Glutamatergic neuron (in vitro differentiated cells): ENCODE data around the gene CHRM3. TPM values are rescaled to one million over a fixed set of nuclear protein-coding genes. Genes with fewer than 3 reads are reported as not detected.

Experiments
- DNase-seq: peaks from one replicate; pipeline ENCODE4 v3.0.0; 2022
- H3K27ac Mint-ChIP-seq: one replicate; pipeline ENCODE4 v1.8.0; 2020; ENCODE audit warnings: mild to moderate bottlenecking, mixed read lengths, inconsistent platforms; ENCODE audit not compliant: unreplicated experiment
- H3K27me3 Mint-ChIP-seq: one replicate; pipeline ENCODE4 v1.8.0; 2020; ENCODE audit warnings: mild to moderate bottlenecking, moderate library complexity, mixed read lengths, inconsistent platforms; ENCODE audit not compliant: unreplicated experiment
- H3K36me3 Mint-ChIP-seq: one replicate; pipeline ENCODE4 v1.8.0; 2020; ENCODE audit warnings: mild to moderate bottlenecking, mixed read lengths, inconsistent platforms; ENCODE audit not compliant: unreplicated experiment
- H3K4me1 Mint-ChIP-seq: one replicate; pipeline ENCODE4 v1.8.0; 2020; ENCODE audit warnings: mild to moderate bottlenecking, low read depth, mixed read lengths, inconsistent platforms; ENCODE audit not compliant: unreplicated experiment
- H3K4me3 Mint-ChIP-seq: one replicate; pipeline ENCODE4 v1.8.0; 2020; ENCODE audit warnings: mild to moderate bottlenecking, mixed read lengths, inconsistent platforms; ENCODE audit not compliant: unreplicated experiment
- H3K9me3 Mint-ChIP-seq: one replicate; pipeline ENCODE4 v1.8.0; 2020; ENCODE audit warnings: mild to moderate bottlenecking, moderate library complexity, mixed read lengths, inconsistent platforms; ENCODE audit not compliant: unreplicated experiment
- total RNA-seq: library from RNA; stranded (reverse); fragmentation: NEBNext Ultra II Directional; extraction: Animal tissue kit (Norgen Biotek cat#: 25700); gene quantifications from one replicate; pipeline ENCODE4 v1.2.1, GENCODE V29; 2021; ENCODE audit not compliant: unreplicated experiment
- TF ChIP-seq, protein P1 (sequence below): fragments of 200-600 bp; sonication (generic); IDR thresholded peaks from one replicate; pipeline ENCODE4 v1.5.0; 2021; ENCODE audit not compliant: partially characterized antibody, unreplicated experiment

The CHRM3 gene
- total RNA-seq, 1 donor from 2014 or later, result 1.3 TPM

DNA sequence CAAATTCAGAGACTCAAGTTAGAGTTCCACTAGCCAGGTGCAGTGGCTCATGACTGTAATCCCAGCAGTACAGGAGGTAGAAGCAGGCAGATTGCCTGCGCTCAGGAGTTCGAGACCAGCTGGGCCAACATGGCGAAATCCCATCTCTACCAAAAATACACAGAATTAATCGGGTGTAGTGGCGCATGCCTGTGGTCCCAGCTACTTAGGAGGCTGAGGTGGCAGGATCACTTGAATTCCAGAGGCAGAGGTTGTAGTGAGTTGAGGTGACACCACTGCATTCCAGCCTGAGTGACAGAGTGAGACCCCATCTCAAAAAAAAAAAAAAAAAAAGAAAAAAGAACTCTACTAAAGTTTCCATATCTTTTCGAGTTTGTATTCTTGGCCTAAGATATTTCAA lies 36.7 kb upstream of the CHRM3 start:
- no peak for DNase-seq
- TF ChIP-seq, protein P1, sequence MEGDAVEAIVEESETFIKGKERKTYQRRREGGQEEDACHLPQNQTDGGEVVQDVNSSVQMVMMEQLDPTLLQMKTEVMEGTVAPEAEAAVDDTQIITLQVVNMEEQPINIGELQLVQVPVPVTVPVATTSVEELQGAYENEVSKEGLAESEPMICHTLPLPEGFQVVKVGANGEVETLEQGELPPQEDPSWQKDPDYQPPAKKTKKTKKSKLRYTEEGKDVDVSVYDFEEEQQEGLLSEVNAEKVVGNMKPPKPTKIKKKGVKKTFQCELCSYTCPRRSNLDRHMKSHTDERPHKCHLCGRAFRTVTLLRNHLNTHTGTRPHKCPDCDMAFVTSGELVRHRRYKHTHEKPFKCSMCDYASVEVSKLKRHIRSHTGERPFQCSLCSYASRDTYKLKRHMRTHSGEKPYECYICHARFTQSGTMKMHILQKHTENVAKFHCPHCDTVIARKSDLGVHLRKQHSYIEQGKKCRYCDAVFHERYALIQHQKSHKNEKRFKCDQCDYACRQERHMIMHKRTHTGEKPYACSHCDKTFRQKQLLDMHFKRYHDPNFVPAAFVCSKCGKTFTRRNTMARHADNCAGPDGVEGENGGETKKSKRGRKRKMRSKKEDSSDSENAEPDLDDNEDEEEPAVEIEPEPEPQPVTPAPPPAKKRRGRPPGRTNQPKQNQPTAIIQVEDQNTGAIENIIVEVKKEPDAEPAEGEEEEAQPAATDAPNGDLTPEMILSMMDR, result no peak
- Mint-ChIP-seq H3K9me3 (no peaks in the 10 kb centered on the region), H3K4me1 (no peaks in the 10 kb centered on the region), H3K27ac (no peak overlapping the region), H3K4me3 (no peak overlapping the region), H3K27me3 (no peaks in the 10 kb centered on the region), H3K36me3 (no peaks in the 10 kb centered on the region)

DNA sequence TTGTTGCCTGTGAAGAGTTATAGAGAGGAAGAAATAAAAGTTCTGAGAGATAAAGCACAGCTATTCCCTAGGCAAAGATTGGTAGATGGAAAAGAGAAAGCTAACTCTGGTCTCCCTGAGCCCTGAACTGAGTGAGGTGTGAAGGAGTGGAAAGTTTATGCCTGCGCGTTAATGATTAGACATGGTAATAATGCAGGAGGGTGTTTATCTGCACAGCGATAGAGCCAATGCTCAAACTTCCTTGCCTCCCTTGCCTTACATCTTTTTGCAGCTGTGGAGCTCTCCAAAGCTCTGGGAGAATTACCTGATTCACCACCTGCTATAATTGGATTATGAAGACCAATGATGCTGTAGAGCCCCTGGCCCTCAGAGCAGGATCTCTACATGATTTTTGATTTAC lies 32.8 kb upstream of the CHRM3 start:
- no peaks in the 10 kb centered on the region for H3K36me3 Mint-ChIP-seq
- DNase-seq, result no peak
- H3K4me1 Mint-ChIP-seq, result no peaks in the 10 kb centered on the region
- TF ChIP-seq, protein P1, result no peak
- H3K9me3 Mint-ChIP-seq, result no peaks in the 10 kb centered on the region
- no peaks in the 10 kb centered on the region for H3K27me3 Mint-ChIP-seq
- H3K27ac Mint-ChIP-seq, result no peak overlapping the region
- no peak overlapping the region for H3K4me3 Mint-ChIP-seq

DNA sequence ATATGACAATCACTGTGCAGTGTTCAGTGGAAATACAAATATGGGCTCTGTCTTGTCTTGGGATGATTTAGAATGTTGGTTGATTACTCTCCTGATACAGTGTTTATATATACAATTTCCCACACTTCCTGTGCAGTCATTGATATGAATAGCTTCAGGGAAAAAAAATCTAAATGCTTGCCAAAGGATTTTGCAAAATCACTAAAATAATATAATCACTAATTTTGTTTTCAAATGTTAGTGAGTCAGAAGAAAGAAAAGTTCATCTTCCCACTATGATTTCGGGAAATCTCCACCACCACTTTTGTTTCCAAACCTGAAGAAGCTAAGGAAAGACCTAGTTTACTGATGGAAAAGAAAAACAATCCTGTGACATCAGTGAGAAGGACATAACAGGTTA lies 32.1 kb upstream of the CHRM3 start:
- no peaks in the 10 kb centered on the region for H3K27me3 Mint-ChIP-seq
- TF ChIP-seq, protein P1, result no peak
- no peaks in the 10 kb centered on the region for H3K4me1 Mint-ChIP-seq
- H3K36me3 Mint-ChIP-seq, result no peaks in the 10 kb centered on the region
- no peak for DNase-seq
- no peak overlapping the region for H3K27ac Mint-ChIP-seq
- H3K4me3 Mint-ChIP-seq, result no peak overlapping the region
- H3K9me3 Mint-ChIP-seq, result no peaks in the 10 kb centered on the region

DNA sequence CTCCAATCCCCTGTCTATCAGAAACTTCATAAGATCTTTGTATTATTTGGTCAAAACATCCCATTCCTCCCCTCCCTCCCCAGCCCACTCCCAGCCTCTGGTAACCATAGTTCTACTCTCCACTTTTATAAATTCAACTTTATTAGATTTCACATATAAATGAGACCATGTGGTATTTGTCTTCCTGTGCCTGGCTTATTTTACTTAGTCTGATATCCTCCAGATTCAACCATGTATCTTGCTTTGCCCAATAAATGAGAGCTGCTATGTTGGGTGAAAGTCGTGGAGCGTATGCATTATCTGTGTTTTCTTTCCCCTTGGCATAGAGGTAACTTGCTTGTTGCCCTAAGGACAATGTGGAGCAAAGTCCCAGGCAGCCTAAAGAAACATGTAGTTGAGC lies 28.5 kb upstream of the CHRM3 start:
- TF ChIP-seq, protein P1, result no peak
- H3K27ac Mint-ChIP-seq, result no peak overlapping the region
- H3K9me3 Mint-ChIP-seq, result no peaks in the 10 kb centered on the region
- H3K4me1 Mint-ChIP-seq, result no peaks in the 10 kb centered on the region
- H3K36me3 Mint-ChIP-seq, result no peaks in the 10 kb centered on the region
- no peaks in the 10 kb centered on the region for H3K27me3 Mint-ChIP-seq
- no peak for DNase-seq
- H3K4me3 Mint-ChIP-seq, result no peak overlapping the region

DNA sequence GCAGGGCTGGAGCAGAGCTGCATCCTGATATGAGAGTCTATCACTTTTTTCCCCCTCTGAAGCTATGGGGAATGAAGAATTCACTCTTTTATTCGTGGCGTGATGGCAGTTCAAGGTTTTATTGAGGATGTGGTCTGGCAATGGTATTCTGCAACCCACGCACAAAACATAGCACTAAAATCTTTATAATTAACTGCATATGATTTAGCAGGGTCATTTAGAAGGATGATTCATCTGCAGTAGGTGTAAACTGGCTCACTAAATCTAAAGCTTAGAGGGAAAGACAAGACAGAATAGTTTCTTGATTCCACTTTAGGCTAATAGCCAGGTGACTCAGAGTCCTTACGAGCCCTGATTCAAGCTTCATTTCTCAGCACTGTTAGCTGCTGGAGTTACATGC lies 25.0 kb upstream of the CHRM3 start:
- H3K4me1 Mint-ChIP-seq, result no peaks in the 10 kb centered on the region
- DNase-seq, result no peak
- no peak overlapping the region for H3K27ac Mint-ChIP-seq
- peaks cover 2% of the 10 kb centered on the region for H3K9me3 Mint-ChIP-seq
- no peaks in the 10 kb centered on the region for H3K36me3 Mint-ChIP-seq
- no peaks in the 10 kb centered on the region for H3K27me3 Mint-ChIP-seq
- TF ChIP-seq, protein P1, result no peak
- H3K4me3 Mint-ChIP-seq, result no peak overlapping the region
